ENCODE data around the gene CCT6A. TPM values are rescaled to one million over a fixed set of nuclear protein-coding genes. Genes with fewer than 3 reads are reported as not detected.

The CCT6A gene
- polyA plus RNA-seq, 2 of the 4 experiments (the other 2 are of a cell fraction) = 334 to 520 TPM

DNA sequence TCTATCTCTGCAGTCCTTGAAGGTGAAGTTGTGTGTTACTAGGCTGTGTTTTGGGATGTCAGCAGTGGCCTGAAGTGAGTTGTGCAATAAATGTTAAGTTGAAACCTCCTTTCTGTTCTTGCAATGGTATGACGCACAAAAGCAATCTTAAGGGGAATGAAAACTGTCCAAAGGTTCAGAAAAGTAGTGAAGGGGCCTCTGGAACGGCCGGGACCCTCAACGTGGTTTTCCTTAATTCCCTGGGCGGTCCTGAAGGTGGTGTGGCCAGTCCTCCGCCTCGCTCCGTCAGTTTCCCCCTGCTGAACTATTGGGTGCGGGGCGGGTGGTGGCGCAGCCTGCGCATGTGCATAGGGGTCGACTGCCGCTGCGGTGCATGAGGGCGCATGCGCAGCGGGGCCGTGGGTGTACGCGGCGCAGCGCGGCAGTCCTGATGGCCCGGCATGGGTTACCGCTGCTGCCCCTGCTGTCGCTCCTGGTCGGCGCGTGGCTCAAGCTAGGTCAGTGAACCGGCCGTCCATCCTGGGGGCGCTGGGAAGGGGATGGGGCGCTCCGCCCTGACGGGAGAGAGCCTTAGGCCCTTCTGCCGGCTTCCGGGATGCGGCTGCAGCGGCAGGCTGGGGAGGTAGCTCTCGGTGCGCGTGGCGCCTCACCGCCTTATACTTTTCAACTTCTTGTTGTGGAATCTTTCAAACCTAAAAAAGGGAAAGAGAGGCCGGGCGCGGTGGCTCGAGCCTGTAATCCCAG, 12.5 kb downstream of the CCT6A start, which contains the start of gene SUMF2 (continued):
- TF ChIP-seq, protein P1, sequence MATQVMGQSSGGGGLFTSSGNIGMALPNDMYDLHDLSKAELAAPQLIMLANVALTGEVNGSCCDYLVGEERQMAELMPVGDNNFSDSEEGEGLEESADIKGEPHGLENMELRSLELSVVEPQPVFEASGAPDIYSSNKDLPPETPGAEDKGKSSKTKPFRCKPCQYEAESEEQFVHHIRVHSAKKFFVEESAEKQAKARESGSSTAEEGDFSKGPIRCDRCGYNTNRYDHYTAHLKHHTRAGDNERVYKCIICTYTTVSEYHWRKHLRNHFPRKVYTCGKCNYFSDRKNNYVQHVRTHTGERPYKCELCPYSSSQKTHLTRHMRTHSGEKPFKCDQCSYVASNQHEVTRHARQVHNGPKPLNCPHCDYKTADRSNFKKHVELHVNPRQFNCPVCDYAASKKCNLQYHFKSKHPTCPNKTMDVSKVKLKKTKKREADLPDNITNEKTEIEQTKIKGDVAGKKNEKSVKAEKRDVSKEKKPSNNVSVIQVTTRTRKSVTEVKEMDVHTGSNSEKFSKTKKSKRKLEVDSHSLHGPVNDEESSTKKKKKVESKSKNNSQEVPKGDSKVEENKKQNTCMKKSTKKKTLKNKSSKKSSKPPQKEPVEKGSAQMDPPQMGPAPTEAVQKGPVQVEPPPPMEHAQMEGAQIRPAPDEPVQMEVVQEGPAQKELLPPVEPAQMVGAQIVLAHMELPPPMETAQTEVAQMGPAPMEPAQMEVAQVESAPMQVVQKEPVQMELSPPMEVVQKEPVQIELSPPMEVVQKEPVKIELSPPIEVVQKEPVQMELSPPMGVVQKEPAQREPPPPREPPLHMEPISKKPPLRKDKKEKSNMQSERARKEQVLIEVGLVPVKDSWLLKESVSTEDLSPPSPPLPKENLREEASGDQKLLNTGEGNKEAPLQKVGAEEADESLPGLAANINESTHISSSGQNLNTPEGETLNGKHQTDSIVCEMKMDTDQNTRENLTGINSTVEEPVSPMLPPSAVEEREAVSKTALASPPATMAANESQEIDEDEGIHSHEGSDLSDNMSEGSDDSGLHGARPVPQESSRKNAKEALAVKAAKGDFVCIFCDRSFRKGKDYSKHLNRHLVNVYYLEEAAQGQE (IDR thresholded peaks at IDR 0.05) = no peak
- TF ChIP-seq ZC3H11A (IDR thresholded peaks at IDR 0.05) (no peak), HDAC2 (IDR thresholded peaks at IDR 0.05) (no peak; the same call in 1 of the 2 replicates), HOXB13 (CRISPR knock-in tag; IDR thresholded peaks at IDR 0.05; ENCODE audit: low read depth) (no peak), CEBPB (IDR thresholded peaks at IDR 0.05) (peak; percentile 92 to 94), ZNF302 (CRISPR knock-in tag; IDR thresholded peaks at IDR 0.05) (no peak), NPAS2 (CRISPR knock-in tag; IDR thresholded peaks at IDR 0.05; ENCODE audit: borderline replicate concordance) (no peak), ZSCAN20 (CRISPR knock-in tag; IDR thresholded peaks at IDR 0.05) (no peak), SREBF2 (IDR thresholded peaks at IDR 0.05) (no peak), NFE2L2 (conservative IDR thresholded peaks at IDR 0.05; ENCODE audit: low read length) (no peak), BHLHE40 (IDR thresholded peaks at IDR 0.05; ENCODE audit: low read depth, low read length) (no peak), CBX2 (IDR thresholded peaks at IDR 0.05; ENCODE audit: borderline replicate concordance, low read depth) (no peak), SMC3 (IDR thresholded peaks at IDR 0.05) (no peak), JUN (IDR thresholded peaks at IDR 0.05) (peak; percentile 62 to 95; a peak in 4 of 5 replicates), HES2 (IDR thresholded peaks at IDR 0.05) (no peak), RNF2 (IDR thresholded peaks at IDR 0.05; ENCODE audit: borderline replicate concordance, low read depth) (no peak), RCOR1 (IDR thresholded peaks at IDR 0.05; ENCODE audit: low read depth, low read length) (no peak), RFX5 (IDR thresholded peaks at IDR 0.05) (no peak), HOXA7 (CRISPR knock-in tag; IDR thresholded peaks at IDR 0.05) (0 out of 2 replicates have a peak, but pooled peaks have one; percentile 18), POLR2AphosphoS2 (conservative IDR thresholded peaks at IDR 0.05; ENCODE audit: low read length) (peak; percentile 88; the same call in 1 of the 2 replicates), EHF (CRISPR knock-in tag; IDR thresholded peaks at IDR 0.05) (no peak), MAFK (IDR thresholded peaks at IDR 0.05; ENCODE audit: partially characterized antibody) (no peak), EP300 (IDR thresholded peaks at IDR 0.05) (0 out of 5 replicates have a peak, but pooled peaks of 1 of the 2 experiments have one; percentile 21), FOSB (CRISPR knock-in tag; IDR thresholded peaks at IDR 0.05) (peak; percentile 46; the same call in 1 of the 2 replicates), MAZ (IDR thresholded peaks at IDR 0.05; ENCODE audit: borderline replicate concordance, low read depth, low read length) (no peak), TFCP2L1 (CRISPR knock-in tag; IDR thresholded peaks at IDR 0.05) (peak; percentile 88; the same call in 1 of the 2 replicates), RARB (CRISPR knock-in tag; IDR thresholded peaks at IDR 0.05) (peak; percentile 52; the same call in 1 of the 2 replicates), ESRRA (IDR thresholded peaks at IDR 0.05; ENCODE audit: borderline replicate concordance, low read length) (no peak), ZFP36 (IDR thresholded peaks at IDR 0.05; ENCODE audit: borderline replicate concordance, partially characterized antibody) (no peak), RAD21 (conservative IDR thresholded peaks at IDR 0.05 in 1 of 2, IDR thresholded peaks at IDR 0.05 in 1 of 2) (no peak), GATA3 (IDR thresholded peaks at IDR 0.05; ENCODE audit: borderline replicate concordance) (peak; percentile 67; the same call in 1 of the 2 replicates), KDM5A (IDR thresholded peaks at IDR 0.05) (no peak), TP53 (CRISPR knock-in tag; IDR thresholded peaks at IDR 0.05) (peak; percentile 71; the same call in 1 of the 2 replicates), CHD4 (IDR thresholded peaks at IDR 0.05; ENCODE audit: borderline replicate concordance) (no peak)
- TF ChIP-seq, protein P2, sequence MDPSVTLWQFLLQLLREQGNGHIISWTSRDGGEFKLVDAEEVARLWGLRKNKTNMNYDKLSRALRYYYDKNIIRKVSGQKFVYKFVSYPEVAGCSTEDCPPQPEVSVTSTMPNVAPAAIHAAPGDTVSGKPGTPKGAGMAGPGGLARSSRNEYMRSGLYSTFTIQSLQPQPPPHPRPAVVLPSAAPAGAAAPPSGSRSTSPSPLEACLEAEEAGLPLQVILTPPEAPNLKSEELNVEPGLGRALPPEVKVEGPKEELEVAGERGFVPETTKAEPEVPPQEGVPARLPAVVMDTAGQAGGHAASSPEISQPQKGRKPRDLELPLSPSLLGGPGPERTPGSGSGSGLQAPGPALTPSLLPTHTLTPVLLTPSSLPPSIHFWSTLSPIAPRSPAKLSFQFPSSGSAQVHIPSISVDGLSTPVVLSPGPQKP (IDR thresholded peaks at IDR 0.05; ENCODE audit: low read depth, low read length) = no peak
- TF ChIP-seq, protein P3, sequence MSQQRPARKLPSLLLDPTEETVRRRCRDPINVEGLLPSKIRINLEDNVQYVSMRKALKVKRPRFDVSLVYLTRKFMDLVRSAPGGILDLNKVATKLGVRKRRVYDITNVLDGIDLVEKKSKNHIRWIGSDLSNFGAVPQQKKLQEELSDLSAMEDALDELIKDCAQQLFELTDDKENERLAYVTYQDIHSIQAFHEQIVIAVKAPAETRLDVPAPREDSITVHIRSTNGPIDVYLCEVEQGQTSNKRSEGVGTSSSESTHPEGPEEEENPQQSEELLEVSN (IDR thresholded peaks at IDR 0.05; ENCODE audit: borderline replicate concordance, low read depth) = 0 out of 2 replicates have a peak, but pooled peaks have one; percentile 60
- TF ChIP-seq, protein P4, sequence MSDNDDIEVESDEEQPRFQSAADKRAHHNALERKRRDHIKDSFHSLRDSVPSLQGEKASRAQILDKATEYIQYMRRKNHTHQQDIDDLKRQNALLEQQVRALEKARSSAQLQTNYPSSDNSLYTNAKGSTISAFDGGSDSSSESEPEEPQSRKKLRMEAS (IDR thresholded peaks at IDR 0.05) = peak; percentile 89
